OCI-LY7 (cell line): Measurements from ENCODE around the gene PCDHGB7. TPM values are rescaled to one million over a fixed set of nuclear protein-coding genes. Genes with fewer than 3 reads are reported as not detected.

Experiments used
- BruUV-seq: library from RNA; stranded (reverse); fragments of 400-500 nt; replicated peaks from 2 replicates; lab custom pipeline; 2021; lab: Mats Ljungman, UMichigan
- CTCF ChIA-PET: fragments of 300-600 bp; sonication (Branson Sonifier 250); formaldehyde crosslinking; loops from one replicate; lab custom pipeline; 2022; ENCODE audit warnings: antibody characterized with exemption; ENCODE audit not compliant: unreplicated experiment; lab: Charles Lee
- POLR2A ChIA-PET: fragments of 300-600 bp; sonication (Branson Sonifier 250); formaldehyde crosslinking; loops from one replicate; lab custom pipeline; 2022; ENCODE audit warnings: antibody characterized with exemption; lab: Charles Lee
- DNase-seq: peaks from one replicate; pipeline ENCODE4 v3.0.0-alpha.2; 2015; ENCODE audit warnings: low spot score
- H2AFZ ChIP-seq: fragments of 200-600 bp; sonication (generic), shearing (Covaris generic); 2 replicates; pipeline ENCODE4 v1.6.1; 2014; ENCODE audit warnings: mild to moderate bottlenecking, antibody characterized with exemption, low read length, moderate library complexity
- H3K27ac ChIP-seq: fragments of 200-600 bp; sonication (generic); 2 replicates; pipeline ENCODE4 v1.5.1; 2014; ENCODE audit warnings: mixed run types, low read depth, mild to moderate bottlenecking, moderate library complexity, low read length, inconsistent platforms; ENCODE audit not compliant: poor library complexity, severe bottlenecking
- H3K36me3 ChIP-seq: fragments of 200-600 bp; sonication (generic); 2 replicates; pipeline ENCODE4 v1.6.1; 2014; ENCODE audit warnings: mild to moderate bottlenecking, antibody characterized with exemption, low read length, moderate library complexity, mixed read lengths; ENCODE audit not compliant: insufficient read depth
- H3K4me1 ChIP-seq: fragments of 200-600 bp; sonication (generic); 2 replicates; pipeline ENCODE4 v1.5.1; 2014; ENCODE audit warnings: mild to moderate bottlenecking, low read length; ENCODE audit not compliant: insufficient read depth, poor library complexity, severe bottlenecking
- H3K4me2 ChIP-seq: fragments of 200-600 bp; sonication (generic); 2 replicates; pipeline ENCODE4 v1.6.1; 2014; ENCODE audit warnings: mild to moderate bottlenecking, low read length
- H3K4me3 ChIP-seq: fragments of 200-600 bp; sonication (generic); 2 replicates; pipeline ENCODE4 v1.5.1; 2014; ENCODE audit warnings: mild to moderate bottlenecking, low read depth, low read length; ENCODE audit not compliant: poor library complexity, severe bottlenecking
- H3K79me2 ChIP-seq: fragments of 200-600 bp; sonication (generic); 2 replicates; pipeline ENCODE4 v1.6.1; 2016; ENCODE audit warnings: low read depth, mild to moderate bottlenecking, low read length, moderate library complexity, mixed read lengths; ENCODE audit not compliant: insufficient read depth
- H3K9me2 ChIP-seq: fragments of 200-600 bp; sonication (generic); 2 replicates; pipeline ENCODE4 v1.6.1; 2016; ENCODE audit warnings: mild to moderate bottlenecking, low read length, mixed read lengths; ENCODE audit not compliant: insufficient read depth
- H3K9me3 ChIP-seq: fragments of 200-600 bp; sonication (generic); 2 replicates; pipeline ENCODE4 v1.6.1; 2014; ENCODE audit warnings: mild to moderate bottlenecking, mixed run types, low read length, mixed read lengths
- H4K20me1 ChIP-seq: fragments of 200-600 bp; sonication (generic); 2 replicates; pipeline ENCODE4 v1.6.1; 2014; ENCODE audit warnings: mild to moderate bottlenecking, antibody characterized with exemption, low read length, moderate library complexity, mixed read lengths; ENCODE audit not compliant: insufficient read depth
- CTCF ChIP-seq: fragments of 200-600 bp; sonication (generic); conservative IDR thresholded peaks from 2 replicates; pipeline ENCODE4 v1.5.1; 2014; ENCODE audit warnings: mild to moderate bottlenecking, antibody characterized with exemption, low read length, moderate library complexity, mixed read lengths
- EZH2phosphoT487 ChIP-seq: fragments of 200-600 bp; sonication (generic); IDR thresholded peaks from 2 replicates; pipeline ENCODE4 v1.6.1; 2018; ENCODE audit warnings: low read depth, borderline replicate concordance, mild to moderate bottlenecking, mixed run types, antibody characterized with exemption, low read length, moderate library complexity, mixed read lengths
- intact Hi-C: fragments of 100-400 bp; cut with micrococcal nuclease; formaldehyde crosslinking; loops from one replicate; pipeline ENCODE4 v1.10.0; 2022; ENCODE audit not compliant: unreplicated experiment
- total RNA-seq, 2 experiments: library from RNA; depleted of rRNA in 1 of 2; stranded (reverse); fragments of >200 nt in 1 of 2; shearing (Covaris generic) in 1 of 2; gene quantifications; 2 replicates each; pipeline ENCODE4 v1.2.3, GENCODE V29; 2014 to 2022

Gene PCDHGB7
- total RNA-seq, 2 experiments from 2014 or later, result 3.9 to 5.4 TPM

- no TSS peak for BruUV-seq
- Histone ChIP-seq H4K20me1 (no peaks in the 10 kb centered on the region), H3K27ac (no peak overlapping the region), H3K4me3 (no peak overlapping the region), H3K79me2 (no peaks in the 10 kb centered on the region), H3K9me2 (no peaks in the 10 kb centered on the region), H3K4me1 (peaks cover 7% of the 10 kb centered on the region), H3K4me2 (no peak overlapping the region), H3K9me3 (no peaks in the 10 kb centered on the region), H2AFZ (no peak overlapping the region), H3K36me3 (no peaks in the 10 kb centered on the region)
- ChIA-PET POLR2A (no interaction called here), CTCF (interaction anchor here (1.0 to 1.8 kb wide), 2 partner anchors 11 to 145 kb away, joined by 3 to 5 read pairs; partner anchors contain the start of gene PCDHGA12)
- intact Hi-C loops, result no loop called here
- no peak for TF ChIP-seq EZH2phosphoT487
- no peak for TF ChIP-seq CTCF
- DNase-seq, result no peak
These were observed 1.8 kb downstream of the PCDHGB7 start for GRCh38 chr5:141419074-141419880.

- Histone ChIP-seq H3K79me2 (no peaks in the 10 kb centered on the region), H4K20me1 (no peaks in the 10 kb centered on the region), H3K4me3 (peak within 1 kb of the TSS; percentile 64), H2AFZ (peak within 1 kb of the TSS; percentile 80), H3K36me3 (no peaks in the 10 kb centered on the region), H3K27ac (no peak within 1 kb of the TSS), H3K9me3 (no peaks in the 10 kb centered on the region), H3K4me2 (peak within 1 kb of the TSS; percentile 65), H3K4me1 (peaks cover 7% of the 10 kb centered on the region), H3K9me2 (no peaks in the 10 kb centered on the region)
- no peak for TF ChIP-seq EZH2phosphoT487
- peak; percentile 96 for TF ChIP-seq CTCF
- CTCF ChIA-PET, result interaction anchor here (0.6 to 2.1 kb wide), 8 partner anchors 9 to 143 kb away, joined by 3 to 9 read pairs (median 4); partner anchors contain the start of genes PCDHGA12 and PCDHGB3
- intact Hi-C loops, result loop anchor here (2.0 kb wide), 1 partner anchor 54 kb away; the partner anchor contains the start of gene PCDHGC3
- peak; percentile 76 for DNase-seq
- no TSS peak for BruUV-seq
- POLR2A ChIA-PET, result interaction anchor here (1.0 to 2.0 kb wide), 5 partner anchors 10 to 143 kb away, joined by 3 to 8 read pairs (median 5); partner anchors contain the start of genes PCDHGA12 and PCDHGB2
These were observed 3.5 kb downstream of the PCDHGB7 start, which contains the start of gene PCDHGA11 for GRCh38 chr5:141420855-141421488. Gene PCDHGA11, plus strand, starts transcription at chr5:141421051. Its CDS starts 177 bp downstream, at chr5:141421228.
